PC-9 (cell line): ENCODE results near the gene GABRR1. TPM values are rescaled to one million over a fixed set of nuclear protein-coding genes. Genes with fewer than 3 reads are reported as not detected.

Experiments used
- BruUV-seq: library from RNA; stranded (reverse); fragments of 400-500 nt; replicated peaks from 2 replicates; lab custom pipeline; 2021; lab: Mats Ljungman, UMichigan
- CTCF ChIA-PET: fragments of 300-600 bp; sonication (Branson Sonifier 250); formaldehyde crosslinking; loops from one replicate; lab custom pipeline; 2022; ENCODE audit warnings: antibody characterized with exemption; lab: Charles Lee
- POLR2A ChIA-PET: fragments of 300-600 bp; sonication (Branson Sonifier 250); formaldehyde crosslinking; loops from one replicate; lab custom pipeline; 2022; ENCODE audit warnings: antibody characterized with exemption; ENCODE audit not compliant: unreplicated experiment; lab: Charles Lee
- DNase-seq, 2 experiments: peaks; one replicate each; pipeline versions ENCODE4 v3.0.0 to v3.0.0-alpha.2; 2015 to 2022; ENCODE audit warnings: mixed read lengths in 1 of 2
- H2AFZ ChIP-seq: fragments of 200-600 bp; sonication (generic); 2 replicates; pipeline ENCODE4 v1.8.1; 2017; ENCODE audit warnings: antibody characterized with exemption
- H3F3A ChIP-seq: fragments of 200-600 bp; sonication (generic); 2 replicates; pipeline ENCODE4 v1.8.1; 2017; ENCODE audit warnings: antibody characterized with exemption, mild to moderate bottlenecking, low read depth; ENCODE audit not compliant: insufficient read depth
- H3K27ac ChIP-seq: fragments of 200-600 bp; sonication (generic); 2 replicates; pipeline ENCODE4 v1.6.1; 2016; ENCODE audit warnings: mixed run types
- H3K27me3 ChIP-seq: fragments of 200-600 bp; sonication (generic); 2 replicates; pipeline ENCODE4 v1.6.1; 2016; ENCODE audit warnings: low read depth, mixed run types; ENCODE audit not compliant: insufficient read depth
- H3K36me3 ChIP-seq: fragments of 200-600 bp; sonication (generic); 2 replicates; pipeline ENCODE4 v1.6.1; 2016; ENCODE audit warnings: low read depth, mixed run types
- H3K4me1 ChIP-seq: fragments of 200-600 bp; sonication (generic); replicated peaks from 2 replicates; pipeline ENCODE4 v1.6.1; 2016; ENCODE audit warnings: mixed run types; ENCODE audit not compliant: insufficient read depth
- H3K4me2 ChIP-seq: fragments of 200-600 bp; sonication (generic); 2 replicates; pipeline ENCODE4 v1.6.1; 2017; ENCODE audit warnings: mixed run types
- H3K4me3 ChIP-seq: fragments of 200-600 bp; sonication (generic); 2 replicates; pipeline ENCODE4 v1.6.1; 2016; ENCODE audit warnings: mixed run types
- H3K79me2 ChIP-seq: fragments of 200-600 bp; sonication (generic); 2 replicates; pipeline ENCODE4 v1.6.1; 2017; ENCODE audit warnings: low read depth, mixed run types
- H3K9me2 ChIP-seq: fragments of 200-600 bp; sonication (generic); 2 replicates; pipeline ENCODE4 v1.8.1; 2017; ENCODE audit warnings: mild to moderate bottlenecking; ENCODE audit not compliant: insufficient read depth
- H3K9me3 ChIP-seq: fragments of 200-600 bp; sonication (generic); 2 replicates; pipeline ENCODE4 v1.8.1; 2016; ENCODE audit warnings: low read depth; ENCODE audit not compliant: insufficient read depth
- H4K20me1 ChIP-seq: fragments of 200-600 bp; sonication (generic); 2 replicates; pipeline ENCODE4 v1.8.1; 2017; ENCODE audit not compliant: insufficient read depth
- CTCF ChIP-seq: fragments of 200-600 bp; sonication (generic); conservative IDR thresholded peaks from 2 replicates; pipeline ENCODE4 v1.6.1; 2017; ENCODE audit warnings: mixed run types, antibody characterized with exemption, mild to moderate bottlenecking, moderate library complexity
- EZH2 ChIP-seq: fragments of 200-600 bp; sonication (generic); IDR thresholded peaks from 2 replicates; pipeline ENCODE4 v1.8.0; 2017; ENCODE audit warnings: antibody characterized with exemption, low read depth
- intact Hi-C: fragments of 100-400 bp; cut with micrococcal nuclease; formaldehyde crosslinking; loops from one replicate; pipeline ENCODE4 v1.10.0; 2022; ENCODE audit not compliant: unreplicated experiment
- total RNA-seq: library from RNA; stranded (reverse); gene quantifications from 2 replicates; pipeline ENCODE4 v1.2.3, GENCODE V29; 2021

GABRR1 gene
- total RNA-seq, 1 experiment from 2014 or later = not detected

GRCh38 chr6:89160331-89161092 lies 56.6 kb downstream of the GABRR1 start:
- CTCF ChIA-PET = no interaction called here
- Histone ChIP-seq H3K4me3 (no peak overlapping the region), H3K27ac (no peak overlapping the region), H3K4me2 (no peak overlapping the region), H3K36me3 (peaks cover 31% of the 10 kb centered on the region; the same call in 1 of the 2 replicates), H3F3A (no peaks in the 10 kb centered on the region), H3K4me1 (no peaks in the 10 kb centered on the region), H3K79me2 (no peaks in the 10 kb centered on the region), H3K9me3 (no peaks in the 10 kb centered on the region), H4K20me1 (no peaks in the 10 kb centered on the region; the same call in 1 of the 2 replicates), H2AFZ (no peak overlapping the region), H3K9me2 (no peaks in the 10 kb centered on the region), H3K27me3 (no peaks in the 10 kb centered on the region)
- POLR2A ChIA-PET = no interaction called here
- no peak for TF ChIP-seq CTCF
- TF ChIP-seq EZH2 = no peak
- no TSS peak for BruUV-seq
- intact Hi-C loops = no loop called here
- DNase-seq = no peak

GRCh38 chr6:89154131-89154530 lies 63.0 kb downstream of the GABRR1 start:
- Histone ChIP-seq H3K4me1 (peaks cover 2% of the 10 kb centered on the region; the same call in 1 of the 2 replicates), H3F3A (no peaks in the 10 kb centered on the region), H3K36me3 (peaks cover 20% of the 10 kb centered on the region), H3K27me3 (no peaks in the 10 kb centered on the region), H3K4me3 (no peak overlapping the region), H4K20me1 (no peaks in the 10 kb centered on the region), H2AFZ (no peak overlapping the region), H3K79me2 (peaks cover 26% of the 10 kb centered on the region), H3K9me2 (no peaks in the 10 kb centered on the region), H3K27ac (no peak overlapping the region), H3K4me2 (no peak overlapping the region), H3K9me3 (no peaks in the 10 kb centered on the region)
- ChIA-PET POLR2A (interaction anchor here (0.6 kb wide), 1 partner anchor 1523 kb away, joined by 6 read pairs; no protein-coding TSS in a partner anchor), CTCF (no interaction called here)
- TF ChIP-seq EZH2 (no peak), CTCF (no peak)
- DNase-seq = no peak
- no TSS peak for BruUV-seq
- intact Hi-C loops = no loop called here

GRCh38 chr6:89148016-89148750 lies 69.0 kb downstream of the GABRR1 start:
- Histone ChIP-seq H2AFZ (no peak overlapping the region), H3K79me2 (peaks cover 52% of the 10 kb centered on the region), H4K20me1 (no peaks in the 10 kb centered on the region), H3K9me2 (no peaks in the 10 kb centered on the region), H3K4me1 (peaks cover 31% of the 10 kb centered on the region; the same call in 1 of the 2 replicates), H3K36me3 (peaks cover 13% of the 10 kb centered on the region), H3K27ac (peak overlapping the region; percentile 47; the same call in 1 of the 2 replicates), H3K4me3 (peak overlapping the region; percentile 80; the same call in 1 of the 2 replicates), H3F3A (peaks cover 10% of the 10 kb centered on the region), H3K27me3 (no peaks in the 10 kb centered on the region), H3K4me2 (peak overlapping the region; percentile 94), H3K9me3 (no peaks in the 10 kb centered on the region)
- no peak for TF ChIP-seq CTCF
- no peak for TF ChIP-seq EZH2
- ChIA-PET CTCF (interaction anchor here (0.6 kb wide), 1 partner anchor 161 kb away, joined by 7 read pairs; no protein-coding TSS in a partner anchor), POLR2A (no interaction called here)
- DNase-seq = peak; percentile 12 to 42
- no TSS peak for BruUV-seq
- intact Hi-C loops = no loop called here
